Endothelial cell of umbilical vein (primary cell): ENCODE measurements around the gene ODAD3. TPM values are rescaled to one million over a fixed set of nuclear protein-coding genes. Genes with fewer than 3 reads are reported as not detected.

ENCODE experiments used
- BruUV-seq: library from RNA; stranded (reverse); fragments of 400-500 nt; replicated peaks from 2 replicates; lab custom pipeline; 2021; lab: Mats Ljungman, UMichigan
- CTCF ChIA-PET: fragments of 300-600, 350-600 bp; sonication (Branson Sonifier 250); formaldehyde crosslinking; loops from one replicate; lab custom pipeline; 2021; ENCODE audit warnings: antibody characterized with exemption, inconsistent platforms; lab: Charles Lee
- POLR2A ChIA-PET: fragments of 300-600, 350-600 bp; sonication (Branson Sonifier 250); formaldehyde crosslinking; loops from one replicate; lab custom pipeline; 2021; ENCODE audit warnings: antibody characterized with exemption, inconsistent platforms; lab: Charles Lee
- DNase-seq: peaks from one replicate; pipeline ENCODE4 v3.0.0-alpha.2; 2011; ENCODE audit warnings: low read depth, low spot score
- FAIRE-seq: peaks from 2 replicates; lab custom pipeline; 2011; peaks lifted over from hg19 to GRCh38; lab: Jason Lieb, UNC
- H2AFZ ChIP-seq: 2 replicates; pipeline ENCODE4 v1.6.0; 2012; ENCODE audit warnings: low read depth, low read length, control low read depth, inconsistent platforms
- H3K27ac ChIP-seq: 2 replicates; pipeline ENCODE4 v1.5.1; 2011; ENCODE audit warnings: low read depth, mild to moderate bottlenecking, control low read depth, low read length, moderate library complexity; ENCODE audit not compliant: insufficient read depth
- H3K27me3 ChIP-seq, 2 experiments: 2 replicates each; pipeline versions ENCODE4 v1.6.0 to v1.6.1; 2011; ENCODE audit warnings: low read length in 2 of 2, mixed read lengths in 1 of 2; ENCODE audit not compliant: control insufficient read depth in 2 of 2, insufficient read depth in 2 of 2
- H3K36me3 ChIP-seq, 2 experiments: 2 replicates in 1 of 2; 3 replicates in 1 of 2; pipeline ENCODE4 v1.5.1; 2011; ENCODE audit warnings: low read length in 2 of 2, mild to moderate bottlenecking in 1 of 2, moderate library complexity in 1 of 2; ENCODE audit not compliant: control insufficient read depth in 2 of 2, insufficient read depth in 2 of 2; ENCODE audit errors: extremely low read depth in 1 of 2
- H3K4me1 ChIP-seq: 3 replicates; pipeline ENCODE4 v1.5.1; 2011; ENCODE audit warnings: mild to moderate bottlenecking, low read length; ENCODE audit not compliant: control insufficient read depth, insufficient read depth; ENCODE audit errors: extremely low read depth
- H3K4me2 ChIP-seq: 2 replicates; pipeline ENCODE4 v1.6.1; 2011; ENCODE audit warnings: low read length, control low read depth, mixed read lengths; ENCODE audit not compliant: insufficient read depth
- H3K4me3 ChIP-seq, 3 experiments: fragments of 200-600 bp in 1 of 3; sonication (generic), shearing (Covaris generic) in 1 of 3; replicated peaks in 1 of 3; 2 replicates each; pipeline ENCODE4 v1.5.1; 2011 to 2016; ENCODE audit warnings: control low read depth in 3 of 3, low read length in 3 of 3, mild to moderate bottlenecking in 2 of 3, inconsistent platforms in 1 of 3, low read depth in 1 of 3, moderate library complexity in 1 of 3; ENCODE audit not compliant: insufficient read depth in 1 of 3
- H3K79me2 ChIP-seq: 2 replicates; pipeline ENCODE4 v1.6.0; 2012; ENCODE audit warnings: low read length, inconsistent platforms; ENCODE audit not compliant: control insufficient read depth, insufficient read depth
- H3K9ac ChIP-seq: replicated peaks from 2 replicates; pipeline ENCODE3; 2011; ENCODE audit warnings: low read length, control low read depth; ENCODE audit not compliant: insufficient read depth; ENCODE audit errors: extremely low read depth
- H3K9me1 ChIP-seq: replicated peaks from 3 replicates; pipeline ENCODE4 v1.6.0; 2011; ENCODE audit warnings: mild to moderate bottlenecking, low read length; ENCODE audit not compliant: control insufficient read depth, insufficient read depth; ENCODE audit errors: extremely low read depth
- H3K9me3 ChIP-seq: replicated peaks from 2 replicates; pipeline ENCODE4 v1.5.1; 2012; ENCODE audit warnings: low read length, inconsistent platforms; ENCODE audit not compliant: control insufficient read depth, insufficient read depth
- H4K20me1 ChIP-seq: replicated peaks from 2 replicates; pipeline ENCODE3; 2011; ENCODE audit warnings: mild to moderate bottlenecking, low read length; ENCODE audit not compliant: control insufficient read depth, insufficient read depth; ENCODE audit errors: extremely low read depth
- CTCF ChIP-seq, 2 donors: IDR thresholded peaks; 1 replicate in 1 of 2; 2 replicates in 1 of 2; pipeline ENCODE4 v1.5.1; 2011; ENCODE audit warnings: low read length in 2 of 2, mild to moderate bottlenecking in 2 of 2, moderate library complexity in 2 of 2, control low read depth in 1 of 2, inconsistent platforms in 1 of 2, low read depth in 1 of 2; ENCODE audit not compliant: insufficient read depth in 1 of 2; ENCODE audit errors: extremely low read depth in 1 of 2
- EZH2 ChIP-seq: IDR thresholded peaks from 2 replicates; pipeline ENCODE4 v1.6.1; 2012; ENCODE audit warnings: borderline replicate concordance, low read depth, mild to moderate bottlenecking, moderate library complexity, low read length, inconsistent platforms; ENCODE audit not compliant: severe bottlenecking
- FOS ChIP-seq: IDR thresholded peaks from 2 replicates; pipeline ENCODE4 v1.6.1; 2011; ENCODE audit warnings: mild to moderate bottlenecking, low read length, moderate library complexity, borderline replicate concordance; ENCODE audit not compliant: insufficient read depth
- GATA2 ChIP-seq: IDR thresholded peaks from 2 replicates; pipeline ENCODE4 v1.7.0; 2011; ENCODE audit warnings: low read depth, mild to moderate bottlenecking, moderate library complexity, mixed read lengths, low read length; ENCODE audit not compliant: insufficient read length, insufficient read depth
- JUN ChIP-seq: IDR thresholded peaks from 2 replicates; pipeline ENCODE4 v1.6.1; 2011; ENCODE audit warnings: borderline replicate concordance, low read depth; ENCODE audit not compliant: insufficient read length, insufficient read depth
- MAX ChIP-seq: IDR thresholded peaks from 2 replicates; pipeline ENCODE4 v1.6.1; 2011; ENCODE audit not compliant: insufficient read depth, insufficient read length
- MYC ChIP-seq: IDR thresholded peaks from one replicate; pipeline ENCODE4 v1.6.1; 2011; ENCODE audit warnings: mild to moderate bottlenecking, low read depth, low read length
- POLR2A ChIP-seq: IDR thresholded peaks from 2 replicates; pipeline ENCODE4 v1.6.1; 2012; ENCODE audit warnings: low read depth, mild to moderate bottlenecking, control low read depth, low read length
- POLR2AphosphoS5 ChIP-seq: IDR thresholded peaks from 2 replicates; pipeline ENCODE4 v1.6.1; 2012; ENCODE audit warnings: low read depth, mild to moderate bottlenecking, control low read depth, low read length, moderate library complexity; ENCODE audit not compliant: insufficient read depth
- dilution Hi-C: fragments of 300-500 bp; cut with MboI; formaldehyde crosslinking; loops from one replicate; pipeline ENCODE4 v1.15.0; 2019; ENCODE audit warnings: low sequenced_read_pairs; ENCODE audit not compliant: extremely low pct_ligation_motif_present
- intact Hi-C: fragments of 100-400 bp; cut with micrococcal nuclease; formaldehyde crosslinking; loops from one replicate; pipeline ENCODE4 v1.10.0; 2022
- polyA plus RNA-seq, 4 experiments: library from polyadenylated mRNA; depleted of rRNA in 3 of 4; stranded (reverse) in 3 of 4; unstranded in 1 of 4; fragments of >200 nt; gene quantifications; 2 replicates each; pipeline versions ENCODE4 v1.2.1 to v1.2.3, GENCODE V29; 2011 to 2012; ENCODE audit warnings: missing spikeins in 1 of 4
- total RNA-seq: library from RNA; stranded (reverse); gene quantifications from 2 replicates; pipeline ENCODE4 v1.2.3, GENCODE V29; 2021

The ODAD3 gene
- total and polyA plus RNA-seq, 2 donors (not counting 3 experiments of a cell fraction or from before 2014, with no cell fraction given), result 0.14 to 0.97 TPM

GRCh38 chr19:11458236-11458900 lies 23.4 kb upstream of the ODAD3 start:
- no peaks in the 10 kb centered on the region for H3K27me3 ChIP-seq
- DNase-seq (no peak), FAIRE-seq (no peak)
- POLR2A ChIA-PET, result no interaction called here
- H3K27ac ChIP-seq, result no peak overlapping the region
- no peaks in the 10 kb centered on the region for H3K4me1 ChIP-seq
- TF ChIP-seq EZH2 (no peak), JUN (no peak), GATA2 (no peak), POLR2AphosphoS5 (no peak), POLR2A (no peak), MYC (no peak), CTCF (IDR thresholded peaks at IDR 0.05; ENCODE audit: extremely low read depth in 1 of 2, insufficient read depth in 1 of 2, low read depth in 1 of 2, low read length in 2 of 2) (no peak), FOS (no peak), MAX (no peak)
- H2AFZ ChIP-seq, result no peak overlapping the region
- dilution Hi-C loops (no loop called here), intact Hi-C loops (no loop called here)
- no peaks in the 10 kb centered on the region for H4K20me1 ChIP-seq
- H3K4me3 ChIP-seq, result no peak overlapping the region
- CTCF ChIA-PET, result interaction anchor here (1.6 kb wide), 1 partner anchor 24 kb away, joined by 8 read pairs; no protein-coding TSS in a partner anchor
- no peak overlapping the region for H3K9ac ChIP-seq
- BruUV-seq, result no TSS peak
- H3K9me3 ChIP-seq, result no peaks in the 10 kb centered on the region
- no peaks in the 10 kb centered on the region for H3K9me1 ChIP-seq
- H3K79me2 ChIP-seq, result no peaks in the 10 kb centered on the region
- H3K36me3 ChIP-seq, result no peaks in the 10 kb centered on the region
- H3K4me2 ChIP-seq, result no peak overlapping the region
